SK-N-SH treated with all-trans-retinoic acid at 6 μM for 48 hours (cell line): Measurements from ENCODE around the gene GRM5.
"Not testable (repeated sequence)": the region's sequence is repeated elsewhere in the genome, so short reads cannot be mapped to it uniquely, and the experiment has no call there.

Experiments used
- ATAC-seq: fragments of 200-7000 bp; cut with Tn5 transposase; 3 replicates; pipeline ENCODE4 v1.9.1; 2020; ENCODE audit warnings: mild to moderate bottlenecking, moderate library complexity
- ARNTL ChIP-seq: fragments of 450-650 bp; formaldehyde crosslinking; IDR thresholded peaks from 2 replicates; pipeline ENCODE4 v1.5.0; 2020; ENCODE audit warnings: low read depth, mild to moderate bottlenecking, moderate library complexity, borderline replicate concordance
- BACH2 ChIP-seq: fragments of 250-450 bp; sonication (Bioruptor Pico); IDR thresholded peaks from 2 replicates; pipeline ENCODE4 v1.9.0; 2021; ENCODE audit warnings: mild to moderate bottlenecking, borderline replicate concordance
- CSRNP3 ChIP-seq: fragments of 250-450 bp; sonication (Bioruptor Pico); IDR thresholded peaks from 2 replicates; pipeline ENCODE4 v1.5.1; 2021; ENCODE audit warnings: mild to moderate bottlenecking, moderate library complexity
- ESRRG ChIP-seq: fragments of 250-450 bp; sonication (Bioruptor Pico); IDR thresholded peaks from 2 replicates; pipeline ENCODE4 v1.6.1; 2021; ENCODE audit warnings: mild to moderate bottlenecking
- ISL1 ChIP-seq: fragments of 250-450 bp; sonication (Bioruptor Pico); IDR thresholded peaks from 2 replicates; pipeline ENCODE4 v2.1.2; 2022; ENCODE audit warnings: mild to moderate bottlenecking, moderate library complexity
- PATZ1 ChIP-seq: fragments of 250-450 bp; sonication (Bioruptor Pico); IDR thresholded peaks from 2 replicates; pipeline ENCODE4 v1.8.0; 2020; ENCODE audit warnings: mild to moderate bottlenecking, moderate library complexity, borderline replicate concordance
- POU6F1 ChIP-seq: fragments of 250-450 bp; sonication (Bioruptor Pico); IDR thresholded peaks from 2 replicates; pipeline ENCODE4 v1.8.0; 2021; ENCODE audit warnings: low read depth, mild to moderate bottlenecking, moderate library complexity, borderline replicate concordance
- PPARA ChIP-seq: fragments of 250-450 bp; sonication (Bioruptor Pico); IDR thresholded peaks from 2 replicates; pipeline ENCODE4 v1.5.0; 2020; ENCODE audit warnings: mild to moderate bottlenecking, borderline replicate concordance
- RARB ChIP-seq: fragments of 250-450 bp; sonication (Bioruptor Pico); IDR thresholded peaks from 2 replicates; pipeline ENCODE4 v1.8.0; 2021; ENCODE audit warnings: mild to moderate bottlenecking, moderate library complexity
- TCF4 ChIP-seq: fragments of 250-450 bp; sonication (Bioruptor Pico); IDR thresholded peaks from 2 replicates; pipeline ENCODE4 v1.8.0; 2021; ENCODE audit warnings: mild to moderate bottlenecking, moderate library complexity, borderline replicate concordance
- TOX ChIP-seq: fragments of 250-450 bp; sonication (Bioruptor Pico); IDR thresholded peaks from 2 replicates; pipeline ENCODE4 v1.8.0; 2021; ENCODE audit warnings: mild to moderate bottlenecking, moderate library complexity, borderline replicate concordance
- TSHZ2 ChIP-seq: fragments of 250-450 bp; sonication (Bioruptor Pico); IDR thresholded peaks from 2 replicates; pipeline ENCODE4 v1.5.0; 2020; ENCODE audit warnings: mild to moderate bottlenecking, moderate library complexity
- ZC3H10 ChIP-seq: fragments of 250-450 bp; sonication (Bioruptor Pico); IDR thresholded peaks from 2 replicates; pipeline ENCODE4 v1.5.1; 2021; ENCODE audit warnings: mild to moderate bottlenecking, moderate library complexity
- ZFP3 ChIP-seq: fragments of 250-450 bp; sonication (Bioruptor Pico); IDR thresholded peaks from 2 replicates; pipeline ENCODE4 v1.5.0; 2020; ENCODE audit warnings: mild to moderate bottlenecking, moderate library complexity
- ZFP30 ChIP-seq: fragments of 450-650 bp; formaldehyde crosslinking; IDR thresholded peaks from 2 replicates; pipeline ENCODE4 v1.5.0; 2022; ENCODE audit warnings: mild to moderate bottlenecking, moderate library complexity
- ZNF565 ChIP-seq: fragments of 450-650 bp; formaldehyde crosslinking; conservative IDR thresholded peaks from 2 replicates; pipeline ENCODE4 v1.5.0; 2020; ENCODE audit warnings: low read depth, mild to moderate bottlenecking, moderate library complexity
- ZNF70 ChIP-seq: fragments of 450-650 bp; formaldehyde crosslinking; IDR thresholded peaks from 2 replicates; pipeline ENCODE4 v1.5.0; 2020; ENCODE audit warnings: mild to moderate bottlenecking, moderate library complexity
- TF ChIP-seq, protein P1 (sequence below): fragments of 250-450 bp; sonication (Bioruptor Pico); IDR thresholded peaks from 2 replicates; pipeline ENCODE4 v1.5.1; 2020; ENCODE audit warnings: low read depth, mild to moderate bottlenecking, moderate library complexity

Gene GRM5

DNA sequence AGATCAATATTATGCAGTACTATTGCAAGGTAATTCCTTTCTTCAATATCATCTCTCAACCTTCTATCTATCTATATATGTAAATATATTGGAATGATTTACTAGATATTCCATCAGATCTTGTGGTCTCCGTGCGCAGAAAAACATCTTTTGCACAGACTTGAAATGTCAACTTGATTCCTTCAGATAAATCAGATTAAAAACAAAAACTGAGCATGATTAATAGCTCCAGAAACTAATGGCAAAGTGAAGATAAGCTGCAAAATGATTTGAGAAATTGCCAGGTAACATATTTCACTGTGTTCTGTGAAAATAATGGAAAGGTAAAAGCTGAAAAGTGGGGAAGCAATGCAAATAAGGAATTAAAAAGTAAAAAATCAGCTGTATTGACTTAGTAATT lies 528.2 kb downstream of the GRM5 start:
- no peak for ATAC-seq
- TF ChIP-seq ZFP30 (CRISPR knock-in tag) (no peak), ZNF565 (CRISPR knock-in tag) (no peak), TCF4 (no peak), ISL1 (0 out of 2 replicates have a peak, but pooled peaks have one; percentile 20)

GRCh38 chr11:88536616-88537265 lies 529.0 kb downstream of the GRM5 start:
- TF ChIP-seq ARNTL (CRISPR knock-in tag) (no peak), POU6F1 (CRISPR knock-in tag) (no peak)
- ATAC-seq, result no peak

GRCh38 chr11:88535916-88536547 lies 529.8 kb downstream of the GRM5 start:
- ATAC-seq, result peak; percentile 99
- peak; percentile 27; the same call in 1 of the 2 replicates for TF ChIP-seq TOX (CRISPR knock-in tag)
- no peak for TF ChIP-seq BACH2
- TF ChIP-seq, all 23 proteins: peak for 1

DNA sequence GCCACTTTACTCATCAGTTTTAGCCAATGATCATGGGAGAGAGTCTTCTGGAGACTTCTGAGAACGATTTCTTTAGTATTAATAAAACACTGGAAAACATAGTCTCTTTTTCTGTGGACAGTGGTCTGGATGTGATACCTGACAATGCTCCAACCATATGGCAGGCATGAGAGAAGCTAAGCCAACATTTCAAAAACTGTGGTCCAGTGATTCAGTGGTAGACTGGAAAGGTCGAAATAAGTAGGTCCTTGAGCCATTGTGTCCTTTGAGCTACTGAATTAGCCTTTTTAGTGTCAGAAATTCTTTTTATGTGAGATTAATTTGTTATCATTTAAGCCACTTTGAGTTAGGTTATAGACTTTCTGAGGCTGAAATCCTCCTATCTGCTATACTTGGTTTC lies 530.5 kb downstream of the GRM5 start:
- ATAC-seq, result no peak
- TF ChIP-seq, protein P1, sequence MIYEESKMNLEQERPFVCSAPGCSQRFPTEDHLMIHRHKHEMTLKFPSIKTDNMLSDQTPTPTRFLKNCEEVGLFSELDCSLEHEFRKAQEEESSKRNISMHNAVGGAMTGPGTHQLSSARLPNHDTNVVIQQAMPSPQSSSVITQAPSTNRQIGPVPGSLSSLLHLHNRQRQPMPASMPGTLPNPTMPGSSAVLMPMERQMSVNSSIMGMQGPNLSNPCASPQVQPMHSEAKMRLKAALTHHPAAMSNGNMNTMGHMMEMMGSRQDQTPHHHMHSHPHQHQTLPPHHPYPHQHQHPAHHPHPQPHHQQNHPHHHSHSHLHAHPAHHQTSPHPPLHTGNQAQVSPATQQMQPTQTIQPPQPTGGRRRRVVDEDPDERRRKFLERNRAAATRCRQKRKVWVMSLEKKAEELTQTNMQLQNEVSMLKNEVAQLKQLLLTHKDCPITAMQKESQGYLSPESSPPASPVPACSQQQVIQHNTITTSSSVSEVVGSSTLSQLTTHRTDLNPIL (CRISPR knock-in tag), result no peak
- TF ChIP-seq ARNTL (CRISPR knock-in tag) (no peak), TCF4 (no peak)
- TF ChIP-seq, all 23 proteins: peak for 0

GRCh38 chr11:88534706-88535105 lies 531.1 kb downstream of the GRM5 start:
- not testable (repeated sequence) for ATAC-seq

GRCh38 chr11:88534185-88534584 lies 531.6 kb downstream of the GRM5 start:
- no peak for TF ChIP-seq ARNTL (CRISPR knock-in tag)
- no peak for TF ChIP-seq RARB (CRISPR knock-in tag)
- TF ChIP-seq ISL1, result no peak
- TF ChIP-seq ZC3H10 (CRISPR knock-in tag), result no peak
- no peak for TF ChIP-seq TOX (CRISPR knock-in tag)
- TF ChIP-seq PPARA (CRISPR knock-in tag), result no peak
- TF ChIP-seq ZNF70, result no peak
- TF ChIP-seq ZFP3 (CRISPR knock-in tag), result no peak
- TF ChIP-seq ZFP30 (CRISPR knock-in tag), result no peak
- no peak for TF ChIP-seq ESRRG
- TF ChIP-seq, all 23 proteins: peak for 0
- ATAC-seq, result no peak

DNA sequence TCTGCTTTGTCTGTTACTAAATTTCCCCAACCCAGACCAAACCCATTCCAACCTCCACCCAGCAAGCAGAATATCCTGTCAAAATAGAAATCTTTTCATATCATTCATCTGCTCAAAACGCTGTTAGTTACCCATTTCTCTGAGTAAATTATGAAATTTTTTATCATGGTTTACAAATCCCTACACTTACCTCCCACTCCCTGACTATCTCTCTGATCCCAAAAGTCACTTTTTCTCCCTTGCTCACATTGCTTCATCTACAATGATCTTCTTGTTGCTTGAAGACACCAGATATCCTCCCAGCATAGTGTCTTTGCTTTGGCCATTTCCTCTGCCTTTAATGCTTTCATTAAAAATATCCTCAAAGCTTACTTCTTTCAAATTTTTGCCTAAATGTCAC lies 532.8 kb downstream of the GRM5 start:
- no peak for ATAC-seq
- TF ChIP-seq ESRRG (no peak), PATZ1 (no peak), ARNTL (CRISPR knock-in tag) (no peak), BACH2 (no peak), TCF4 (no peak), PPARA (CRISPR knock-in tag) (no peak), CSRNP3 (CRISPR knock-in tag) (no peak), TOX (CRISPR knock-in tag) (no peak), POU6F1 (CRISPR knock-in tag) (no peak), TSHZ2 (CRISPR knock-in tag) (no peak), RARB (CRISPR knock-in tag) (no peak)
